Neural progenitor cell (in vitro differentiated cells): ENCODE measurements around the gene SCFD1. TPM values are rescaled to one million over a fixed set of nuclear protein-coding genes. Genes with fewer than 3 reads are reported as not detected.

Experiments
- DNase-seq: peaks from one replicate; pipeline ENCODE4 v3.0.0-alpha.2; 2016; ENCODE audit warnings: low spot score
- H2AFZ ChIP-seq: fragments of 200-600 bp; sonication (generic); replicated peaks from 2 replicates; pipeline ENCODE4 v1.6.1; 2016; ENCODE audit warnings: antibody characterized with exemption
- H3F3A ChIP-seq: fragments of 200-600 bp; sonication (generic); 2 replicates; pipeline ENCODE4 v1.6.1; 2016; ENCODE audit warnings: antibody characterized with exemption, low read depth
- H3K27ac ChIP-seq: fragments of 200-600 bp; sonication (generic); 2 replicates; pipeline ENCODE4 v1.5.1; 2016; ENCODE audit warnings: mild to moderate bottlenecking
- H3K27me3 ChIP-seq: fragments of 200-600 bp; sonication (generic); 2 replicates; pipeline ENCODE4 v1.6.1; 2016; ENCODE audit warnings: mild to moderate bottlenecking, moderate library complexity
- H3K36me3 ChIP-seq: fragments of 200-600 bp; sonication (generic); 2 replicates; pipeline ENCODE4 v1.5.1; 2016
- H3K4me1 ChIP-seq: fragments of 200-600 bp; sonication (generic); 2 replicates; pipeline ENCODE4 v1.6.1; 2016; ENCODE audit warnings: mixed run types
- H3K4me2 ChIP-seq: fragments of 200-600 bp; sonication (generic); 2 replicates; pipeline ENCODE4 v1.6.1; 2016
- H3K4me3 ChIP-seq: fragments of 200-600 bp; sonication (generic); 2 replicates; pipeline ENCODE4 v1.5.1; 2016
- H3K79me2 ChIP-seq: fragments of 200-600 bp; sonication (generic); 2 replicates; pipeline ENCODE4 v1.6.1; 2016; ENCODE audit warnings: low read depth
- H3K9ac ChIP-seq: fragments of 200-600 bp; sonication (generic); 2 replicates; pipeline ENCODE4 v1.6.1; 2016
- H3K9me3 ChIP-seq: fragments of 200-600 bp; sonication (generic); 2 replicates; pipeline ENCODE4 v1.5.1; 2016; ENCODE audit warnings: low read depth
- H4K20me1 ChIP-seq: fragments of 200-600 bp; sonication (generic); 2 replicates; pipeline ENCODE4 v1.6.1; 2016; ENCODE audit warnings: low read depth
- H3K27ac Mint-ChIP-seq: 3 replicates; pipeline ENCODE4 v1.8.0; 2021; ENCODE audit warnings: mixed read lengths
- H3K27me3 Mint-ChIP-seq: 2 replicates; pipeline ENCODE4 v1.8.0; 2022; ENCODE audit warnings: low read depth, mild to moderate bottlenecking, inconsistent platforms, moderate library complexity, mixed read lengths; ENCODE audit not compliant: insufficient read depth
- H3K36me3 Mint-ChIP-seq: 3 replicates; pipeline ENCODE4 v1.8.0; 2021; ENCODE audit warnings: mixed read lengths
- H3K4me1 Mint-ChIP-seq: 3 replicates; pipeline ENCODE4 v1.8.0; 2021; ENCODE audit warnings: mixed read lengths
- H3K4me3 Mint-ChIP-seq: 3 replicates; pipeline ENCODE4 v1.8.0; 2021; ENCODE audit warnings: mild to moderate bottlenecking, moderate library complexity, mixed read lengths
- H3K9me3 Mint-ChIP-seq: 3 replicates; pipeline ENCODE4 v1.8.0; 2020; ENCODE audit warnings: mixed read lengths
- EZH2 ChIP-seq: fragments of 200-600 bp; sonication (generic); IDR thresholded peaks from 2 replicates; pipeline ENCODE4 v1.6.1; 2017; ENCODE audit warnings: antibody characterized with exemption, mild to moderate bottlenecking, moderate library complexity
- EZH2phosphoT487 ChIP-seq: fragments of 200-600 bp; sonication (generic); IDR thresholded peaks from 2 replicates; pipeline ENCODE4 v1.6.1; 2017; ENCODE audit warnings: antibody characterized with exemption
- total RNA-seq: library from RNA; depleted of rRNA; stranded (reverse); fragments of >200 nt; gene quantifications from 2 replicates; pipeline ENCODE4 v1.2.3, GENCODE V29; 2015; ENCODE audit warnings: low replicate concordance
- TF ChIP-seq, protein P1 (sequence below): fragments of 200-600 bp; sonication (generic); IDR thresholded peaks from 2 replicates; pipeline ENCODE4 v1.5.1; 2017; ENCODE audit warnings: antibody characterized with exemption, mild to moderate bottlenecking

SCFD1 gene
- total RNA-seq, 1 donor from 2014 or later = 115 TPM

DNA sequence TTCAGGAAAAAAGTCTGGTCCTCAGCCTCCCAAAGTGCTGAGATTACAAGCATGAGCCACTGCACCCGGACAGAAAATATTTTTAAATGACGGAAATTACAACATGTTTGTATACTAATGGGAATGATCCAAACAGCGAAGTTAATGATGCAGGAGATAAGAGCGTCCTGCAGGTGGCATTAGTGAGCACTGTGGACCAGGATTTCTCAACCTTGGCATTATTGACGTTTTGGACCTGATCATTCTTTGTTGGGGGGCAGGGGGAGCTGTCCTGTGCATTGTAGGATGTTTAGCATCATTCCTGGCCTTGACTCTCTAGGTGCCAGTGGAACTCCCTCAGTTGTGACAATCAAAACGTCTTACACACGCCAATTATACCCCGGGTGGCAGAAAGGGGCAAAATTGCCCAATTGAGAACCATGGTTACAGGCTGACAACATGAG is 34.1 kb downstream of the SCFD1 start:
- no peak overlapping the region for H3K4me3 ChIP-seq
- TF ChIP-seq, protein P1, sequence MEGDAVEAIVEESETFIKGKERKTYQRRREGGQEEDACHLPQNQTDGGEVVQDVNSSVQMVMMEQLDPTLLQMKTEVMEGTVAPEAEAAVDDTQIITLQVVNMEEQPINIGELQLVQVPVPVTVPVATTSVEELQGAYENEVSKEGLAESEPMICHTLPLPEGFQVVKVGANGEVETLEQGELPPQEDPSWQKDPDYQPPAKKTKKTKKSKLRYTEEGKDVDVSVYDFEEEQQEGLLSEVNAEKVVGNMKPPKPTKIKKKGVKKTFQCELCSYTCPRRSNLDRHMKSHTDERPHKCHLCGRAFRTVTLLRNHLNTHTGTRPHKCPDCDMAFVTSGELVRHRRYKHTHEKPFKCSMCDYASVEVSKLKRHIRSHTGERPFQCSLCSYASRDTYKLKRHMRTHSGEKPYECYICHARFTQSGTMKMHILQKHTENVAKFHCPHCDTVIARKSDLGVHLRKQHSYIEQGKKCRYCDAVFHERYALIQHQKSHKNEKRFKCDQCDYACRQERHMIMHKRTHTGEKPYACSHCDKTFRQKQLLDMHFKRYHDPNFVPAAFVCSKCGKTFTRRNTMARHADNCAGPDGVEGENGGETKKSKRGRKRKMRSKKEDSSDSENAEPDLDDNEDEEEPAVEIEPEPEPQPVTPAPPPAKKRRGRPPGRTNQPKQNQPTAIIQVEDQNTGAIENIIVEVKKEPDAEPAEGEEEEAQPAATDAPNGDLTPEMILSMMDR = peak; percentile 82
- TF ChIP-seq EZH2 = no peak
- H2AFZ ChIP-seq = no peak overlapping the region
- H3K4me1 Mint-ChIP-seq = no peaks in the 10 kb centered on the region
- no peaks in the 10 kb centered on the region for H3K9me3 ChIP-seq
- H3K27me3 Mint-ChIP-seq = no peaks in the 10 kb centered on the region
- no peaks in the 10 kb centered on the region for H3K27me3 ChIP-seq
- H3K79me2 ChIP-seq = no peaks in the 10 kb centered on the region
- DNase-seq = peak; percentile 51
- no peak overlapping the region for H3K4me3 Mint-ChIP-seq
- no peaks in the 10 kb centered on the region for H3K4me1 ChIP-seq
- peaks cover 17% of the 10 kb centered on the region for H3K36me3 ChIP-seq
- no peak overlapping the region for H3K27ac Mint-ChIP-seq
- H3F3A ChIP-seq = peaks cover 17% of the 10 kb centered on the region
- no peak overlapping the region for H3K9ac ChIP-seq
- no peaks in the 10 kb centered on the region for H4K20me1 ChIP-seq
- no peak overlapping the region for H3K27ac ChIP-seq
- peaks cover 21% of the 10 kb centered on the region for H3K36me3 Mint-ChIP-seq
- no peaks in the 10 kb centered on the region for H3K9me3 Mint-ChIP-seq
- no peak overlapping the region for H3K4me2 ChIP-seq

DNA sequence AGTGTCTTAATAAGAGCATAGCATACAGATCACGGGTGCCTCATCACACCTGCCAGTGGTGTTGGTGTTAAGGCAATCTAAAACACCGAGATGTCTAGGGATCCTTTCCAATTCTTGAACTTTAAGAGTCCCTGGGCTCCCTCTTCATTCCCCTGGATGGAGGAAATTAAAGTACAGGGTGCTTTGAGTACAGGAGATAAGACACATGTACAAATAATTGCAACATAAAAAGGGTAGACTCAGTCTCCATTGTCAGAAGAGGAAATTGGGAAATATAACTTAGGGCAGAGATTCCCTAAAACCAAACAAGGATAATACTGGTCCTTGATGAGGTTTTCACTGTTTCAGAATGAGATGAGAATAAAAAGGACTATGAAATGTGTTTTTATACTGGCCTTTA is 34.9 kb downstream of the SCFD1 start:
- no peak overlapping the region for H3K9ac ChIP-seq
- H3K9me3 Mint-ChIP-seq = no peaks in the 10 kb centered on the region
- H3K36me3 Mint-ChIP-seq = peaks cover 20% of the 10 kb centered on the region
- H3K27me3 ChIP-seq = no peaks in the 10 kb centered on the region
- peaks cover 11% of the 10 kb centered on the region for H3K36me3 ChIP-seq
- H4K20me1 ChIP-seq = no peaks in the 10 kb centered on the region
- no peak for DNase-seq
- no peaks in the 10 kb centered on the region for H3K79me2 ChIP-seq
- no peak overlapping the region for H3K4me3 Mint-ChIP-seq
- no peak overlapping the region for H2AFZ ChIP-seq
- H3K9me3 ChIP-seq = no peaks in the 10 kb centered on the region
- no peak for TF ChIP-seq EZH2
- TF ChIP-seq, protein P1 = no peak
- no peak for TF ChIP-seq EZH2phosphoT487
- no peak overlapping the region for H3K27ac Mint-ChIP-seq
- H3K27ac ChIP-seq = no peak overlapping the region
- H3K4me1 Mint-ChIP-seq = no peaks in the 10 kb centered on the region
- H3K27me3 Mint-ChIP-seq = no peaks in the 10 kb centered on the region
- H3K4me1 ChIP-seq = no peaks in the 10 kb centered on the region
- no peak overlapping the region for H3K4me2 ChIP-seq
- peaks cover 17% of the 10 kb centered on the region for H3F3A ChIP-seq
- H3K4me3 ChIP-seq = no peak overlapping the region

DNA sequence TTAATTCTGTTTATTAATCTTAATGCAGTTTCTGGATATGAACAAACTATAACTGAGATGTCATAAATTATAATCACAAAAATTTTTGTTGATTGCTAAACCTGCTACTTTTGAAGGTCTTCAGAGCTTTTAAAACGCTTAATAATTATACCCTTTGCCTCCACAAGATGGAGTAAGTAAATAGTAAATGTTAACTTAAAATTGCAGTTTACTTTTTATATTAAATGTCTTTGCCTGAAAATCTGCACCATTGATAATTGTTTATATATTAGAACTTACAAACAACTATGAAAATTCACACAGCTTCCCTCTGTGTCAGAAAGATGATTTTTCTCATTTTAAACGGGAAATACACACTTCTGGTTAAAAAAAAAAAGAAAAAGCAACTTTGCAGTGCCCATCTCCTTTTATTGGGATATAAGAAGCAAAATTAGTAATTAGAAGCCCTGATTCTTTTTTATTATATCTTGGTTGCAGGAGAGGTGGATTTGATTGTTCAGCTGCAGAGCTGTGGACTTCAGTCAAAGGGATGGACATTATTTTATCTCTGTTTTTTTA is 35.6 kb downstream of the SCFD1 start:
- no peak overlapping the region for H3K4me3 Mint-ChIP-seq
- Histone ChIP-seq H2AFZ (no peak overlapping the region), H3K79me2 (no peaks in the 10 kb centered on the region), H3K9ac (no peak overlapping the region), H3K27me3 (no peaks in the 10 kb centered on the region), H3K36me3 (peaks cover 9% of the 10 kb centered on the region), H3F3A (peaks cover 17% of the 10 kb centered on the region), H4K20me1 (no peaks in the 10 kb centered on the region), H3K27ac (no peak overlapping the region), H3K4me1 (no peaks in the 10 kb centered on the region), H3K9me3 (no peaks in the 10 kb centered on the region), H3K4me3 (no peak overlapping the region), H3K4me2 (no peak overlapping the region)
- no peaks in the 10 kb centered on the region for H3K9me3 Mint-ChIP-seq
- peaks cover 25% of the 10 kb centered on the region for H3K36me3 Mint-ChIP-seq
- TF ChIP-seq EZH2 (no peak), EZH2phosphoT487 (no peak)
- TF ChIP-seq, protein P1 = peak; percentile 49
- no peaks in the 10 kb centered on the region for H3K4me1 Mint-ChIP-seq
- no peak overlapping the region for H3K27ac Mint-ChIP-seq
- no peak for DNase-seq
- H3K27me3 Mint-ChIP-seq = no peaks in the 10 kb centered on the region
